ENCODE results near the gene MUC5AC. TPM values are rescaled to one million over a fixed set of nuclear protein-coding genes. Genes with fewer than 3 reads are reported as not detected.

The MUC5AC gene
- total RNA-seq, 2 experiments from 2014 or later, result not detected

GRCh38 chr11:1198561-1199240 is 40.9 kb downstream of the MUC5AC start:
- ATAC-seq (ENCODE audit: poor library complexity) (no peak), DNase-seq (peak in 1 of 14 experiments; percentile 3)
- H3K36me3 ChIP-seq (ENCODE audit: insufficient read depth, low read length), result no peaks in the 10 kb centered on the region
- TF ChIP-seq CTCF (IDR thresholded peaks at IDR 0.05), result no peak
- H3K27me3 ChIP-seq (ENCODE audit: control insufficient read depth in 1 of 2, insufficient read depth in 2 of 2, low read length in 2 of 2), result peaks cover 0 to 2% of the 10 kb centered on the region in 2 experiments
- no peaks in the 10 kb centered on the region for H3K27me3 Mint-ChIP-seq
- intact Hi-C loops (cut with DNase I, micrococcal nuclease), result no loop called here
- no peaks in the 10 kb centered on the region for H3K4me1 Mint-ChIP-seq (ENCODE audit: low read depth)
- H3K4me3 Mint-ChIP-seq, result no peak overlapping the region
- POLR2A ChIA-PET, result no interaction called here
- no peaks in the 10 kb centered on the region for H3K9me3 Mint-ChIP-seq
- peaks cover 8% of the 10 kb centered on the region for H3K4me1 ChIP-seq (ENCODE audit: insufficient read depth, low read length)
- no peak overlapping the region for H3K27ac Mint-ChIP-seq
- H3K27ac ChIP-seq (ENCODE audit: low read depth in 1 of 2, low read length in 2 of 2), result no peak overlapping the region
- H3K9me3 ChIP-seq (ENCODE audit: control insufficient read depth in 1 of 2, insufficient read depth in 1 of 2, low read length in 2 of 2), result peaks cover 0 to under 1% of the 10 kb centered on the region in 2 experiments
- CTCF ChIA-PET, result no interaction called here
- H3K4me3 ChIP-seq (ENCODE audit: low read length), result no peak overlapping the region
- H3K36me3 Mint-ChIP-seq (ENCODE audit: low read depth), result no peaks in the 10 kb centered on the region

GRCh38 chr11:1199241-1199750 is 41.5 kb downstream of the MUC5AC start:
- Mint-ChIP-seq H3K9me3 (no peaks in the 10 kb centered on the region), H3K27me3 (no peaks in the 10 kb centered on the region), H3K4me1 (ENCODE audit: low read depth) (no peaks in the 10 kb centered on the region), H3K4me3 (no peak overlapping the region), H3K36me3 (ENCODE audit: low read depth) (no peaks in the 10 kb centered on the region), H3K27ac (no peak overlapping the region)
- ATAC-seq (ENCODE audit: poor library complexity), result no peak
- no peak for DNase-seq
- Histone ChIP-seq H3K27ac (ENCODE audit: low read depth in 1 of 2, low read length in 2 of 2) (no peak overlapping the region), H3K4me1 (ENCODE audit: insufficient read depth, low read length) (peaks cover 8% of the 10 kb centered on the region), H3K27me3 (ENCODE audit: control insufficient read depth in 1 of 2, insufficient read depth in 2 of 2, low read length in 2 of 2) (peaks cover 0 to 3% of the 10 kb centered on the region in 2 experiments), H3K4me3 (ENCODE audit: low read length) (no peak overlapping the region), H3K36me3 (ENCODE audit: insufficient read depth, low read length) (no peaks in the 10 kb centered on the region), H3K9me3 (ENCODE audit: control insufficient read depth in 1 of 2, insufficient read depth in 1 of 2, low read length in 2 of 2) (no peaks in the 10 kb centered on the region)
- TF ChIP-seq CTCF (IDR thresholded peaks at IDR 0.05), result no peak
- intact Hi-C loops (cut with DNase I, micrococcal nuclease), result no loop called here
- ChIA-PET CTCF (no interaction called here), POLR2A (no interaction called here)

GRCh38 chr11:1199751-1200610 is 42.2 kb downstream of the MUC5AC start:
- Mint-ChIP-seq H3K4me3 (no peak overlapping the region), H3K36me3 (ENCODE audit: low read depth) (no peaks in the 10 kb centered on the region), H3K27me3 (no peaks in the 10 kb centered on the region), H3K9me3 (no peaks in the 10 kb centered on the region), H3K27ac (no peak overlapping the region), H3K4me1 (ENCODE audit: low read depth) (no peaks in the 10 kb centered on the region)
- ATAC-seq (ENCODE audit: poor library complexity), result no peak
- intact Hi-C loops (cut with DNase I, micrococcal nuclease), result no loop called here
- ChIA-PET CTCF (no interaction called here), POLR2A (no interaction called here)
- H3K27ac ChIP-seq (ENCODE audit: low read depth in 1 of 2, low read length in 2 of 2), result no peak overlapping the region
- no peaks in the 10 kb centered on the region for H3K36me3 ChIP-seq (ENCODE audit: insufficient read depth, low read length)
- no peaks in the 10 kb centered on the region for H3K9me3 ChIP-seq (ENCODE audit: control insufficient read depth in 1 of 2, insufficient read depth in 1 of 2, low read length in 2 of 2)
- TF ChIP-seq CTCF (IDR thresholded peaks at IDR 0.05), result no peak
- no peak overlapping the region for H3K4me3 ChIP-seq (ENCODE audit: low read length)
- peaks cover 8% of the 10 kb centered on the region for H3K4me1 ChIP-seq (ENCODE audit: insufficient read depth, low read length)
- peaks cover 0 to 3% of the 10 kb centered on the region in 2 experiments for H3K27me3 ChIP-seq (ENCODE audit: control insufficient read depth in 1 of 2, insufficient read depth in 2 of 2, low read length in 2 of 2)
- DNase-seq, result peak in 1 of 14 experiments; percentile 3
